Measurements from ENCODE around the gene REEP3. TPM values are rescaled to one million over a fixed set of nuclear protein-coding genes. Genes with fewer than 3 reads are reported as not detected.

REEP3 gene
- total and polyA plus RNA-seq, 2 of the 8 experiments (the other 6 are each of a cell fraction or from before 2014, with no cell fraction given), result 5.8 to 31.5 TPM

GRCh38 chr10:63498665-63499064 lies 22.5 kb upstream of the REEP3 start (continued):
- TF ChIP-seq CHD7 (IDR thresholded peaks at IDR 0.05; ENCODE audit: insufficient replicate concordance, low read length) (no peak), KDM1A (IDR thresholded peaks at IDR 0.05; ENCODE audit: borderline replicate concordance, low read length) (no peak), GABPA (IDR thresholded peaks at IDR 0.05; ENCODE audit: borderline replicate concordance, insufficient read depth, low read length) (no peak), ATF3 (IDR thresholded peaks at IDR 0.05; ENCODE audit: insufficient read depth, low read depth, low read length) (no peak), ZNF274 (IDR thresholded peaks at IDR 0.05; ENCODE audit: borderline replicate concordance, extremely low read depth, low read length) (no peak), POLR2AphosphoS5 (IDR thresholded peaks at IDR 0.05; ENCODE audit: low read depth, low read length) (no peak), HDAC6 (IDR thresholded peaks at IDR 0.05; ENCODE audit: low read depth, low read length) (no peak), TEAD4 (IDR thresholded peaks at IDR 0.05; ENCODE audit: low read depth, low read length) (no peak)

Data from H1 (cell line).